BLaER1 (cell line): ENCODE data around the gene HNRNPU.
"Not testable (repeated sequence)": the region's sequence is repeated elsewhere in the genome, so short reads cannot be mapped to it uniquely, and the experiment has no call there.

Source experiments
- H3K27ac ChIP-seq: shearing (Covaris generic); formaldehyde crosslinking; 2 replicates; pipeline ENCODE4 v1.8.1; 2022
- H3K27me3 ChIP-seq: shearing (Covaris generic); formaldehyde crosslinking; 2 replicates; pipeline ENCODE4 v1.8.1; 2022
- H3K36me3 ChIP-seq: shearing (Covaris generic); formaldehyde crosslinking; 2 replicates; pipeline ENCODE4 v1.8.1; 2022
- H3K4me1 ChIP-seq: shearing (Covaris generic); formaldehyde crosslinking; 2 replicates; pipeline ENCODE4 v1.8.1; 2022
- H3K4me2 ChIP-seq: shearing (Covaris generic); formaldehyde crosslinking; 2 replicates; pipeline ENCODE4 v1.8.1; 2022
- H3K4me3 ChIP-seq: shearing (Covaris generic); formaldehyde crosslinking; 2 replicates; pipeline ENCODE4 v1.8.1; 2022
- H3K9ac ChIP-seq: shearing (Covaris generic); formaldehyde crosslinking; 2 replicates; pipeline ENCODE4 v1.8.1; 2022
- H3K9me3 ChIP-seq: shearing (Covaris generic); formaldehyde crosslinking; 2 replicates; pipeline ENCODE4 v1.8.1; 2022
- H4K20me1 ChIP-seq: shearing (Covaris generic); formaldehyde crosslinking; 2 replicates; pipeline ENCODE4 v1.8.1; 2022
- Cebpa-rat ChIP-seq: shearing (Covaris generic); IDR thresholded peaks from 2 replicates; pipeline ENCODE4 v1.8.1; 2022

Gene HNRNPU

DNA sequence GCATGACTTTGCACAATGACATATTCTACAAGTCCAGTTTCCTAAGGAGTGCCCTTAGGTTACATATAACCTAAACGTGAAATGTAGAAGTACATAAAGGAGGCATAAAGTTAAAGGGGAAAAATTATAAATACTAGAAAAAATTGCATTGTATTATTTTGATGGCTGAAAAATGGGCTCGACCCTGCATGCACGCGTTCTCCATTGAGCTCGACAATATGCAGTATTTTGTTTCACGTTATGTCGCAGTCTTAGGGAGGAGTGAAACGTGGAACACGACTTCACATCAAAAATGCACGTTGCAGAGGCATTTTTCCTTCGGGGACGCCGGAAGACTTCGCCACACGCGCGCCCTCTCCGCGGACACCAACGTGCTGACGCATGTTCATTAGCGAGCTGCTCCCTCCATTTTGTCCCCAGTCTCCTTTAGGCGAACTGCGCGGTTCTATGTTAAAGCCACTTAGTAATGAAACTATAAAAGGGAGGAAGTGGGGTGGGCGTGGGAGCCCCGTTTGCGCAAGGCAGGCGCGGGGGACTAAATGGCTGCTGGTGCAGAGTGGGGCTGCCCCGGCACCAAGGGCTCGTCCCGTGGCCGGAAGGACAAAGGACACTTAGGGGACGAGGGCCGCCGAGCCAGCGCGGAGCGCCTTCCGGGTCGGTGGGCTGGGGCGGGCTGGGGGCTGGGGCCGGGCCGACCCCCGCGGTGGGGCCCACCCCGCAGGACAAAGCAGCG, 29.6 kb downstream of the HNRNPU start:
- Histone ChIP-seq H4K20me1 (peaks cover 27% of the 10 kb centered on the region), H3K27me3 (no peaks in the 10 kb centered on the region), H3K9ac (peak overlapping the region; percentile 98), H3K4me3 (peak overlapping the region; percentile 82), H3K9me3 (no peaks in the 10 kb centered on the region), H3K27ac (peak overlapping the region; percentile 99), H3K4me1 (peaks cover 60% of the 10 kb centered on the region), H3K36me3 (peaks cover 13% of the 10 kb centered on the region; the same call in 1 of the 2 replicates), H3K4me2 (peak overlapping the region; percentile 85)
- TF ChIP-seq Cebpa-rat: peak; percentile 81; the same call in 1 of the 2 replicates

DNA sequence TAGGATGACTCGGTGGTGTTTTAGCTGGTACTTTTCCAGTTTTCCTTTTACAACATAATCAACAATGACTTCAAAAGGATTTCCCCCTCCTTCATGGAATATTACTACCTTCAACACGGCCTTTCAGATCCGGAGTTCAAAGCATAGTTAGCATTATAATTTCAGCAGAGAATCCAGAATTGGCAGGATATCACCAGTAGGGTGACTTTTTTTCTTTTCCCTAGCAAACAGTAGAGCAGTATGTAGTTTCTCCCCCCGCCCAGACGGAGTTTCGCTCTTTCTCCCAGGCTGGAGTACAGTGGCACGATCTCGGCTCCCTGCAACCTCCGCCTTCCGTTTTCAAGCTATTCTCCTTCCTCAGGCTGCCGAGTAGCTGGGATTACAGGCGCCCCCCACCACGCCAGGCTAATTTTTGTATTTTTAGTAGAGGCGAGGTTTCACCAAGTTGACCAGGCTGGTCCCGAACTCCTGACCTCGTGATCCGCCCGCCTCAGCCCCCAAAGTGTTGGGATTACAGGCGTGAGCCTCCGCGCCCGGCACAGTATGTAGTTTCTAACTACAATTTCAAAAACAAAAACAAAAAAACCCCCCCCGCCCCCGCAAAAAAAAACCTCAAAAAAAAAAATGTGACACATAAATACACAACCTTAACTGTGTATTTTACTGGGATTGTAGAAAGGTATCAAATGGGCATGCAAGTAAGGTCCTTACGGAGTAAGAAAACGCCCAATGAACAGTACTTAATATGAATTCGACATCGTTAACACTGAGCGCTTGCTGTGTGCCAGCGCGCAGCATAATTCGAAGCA, 30.4 kb downstream of the HNRNPU start:
- H3K4me1 ChIP-seq: peaks cover 55% of the 10 kb centered on the region
- peaks cover 19% of the 10 kb centered on the region; the same call in 1 of the 2 replicates for H4K20me1 ChIP-seq
- H3K27me3 ChIP-seq: no peaks in the 10 kb centered on the region
- peak overlapping the region; percentile 98 for H3K9ac ChIP-seq
- H3K4me2 ChIP-seq: peak overlapping the region; percentile 85
- H3K9me3 ChIP-seq: 0 out of 2 replicates have a peak, but pooled peaks cover 2% of the 10 kb centered on the region
- peak overlapping the region; percentile 99 for H3K27ac ChIP-seq
- no peak for TF ChIP-seq Cebpa-rat
- H3K4me3 ChIP-seq: peak overlapping the region; percentile 82
- peaks cover 5% of the 10 kb centered on the region; the same call in 1 of the 2 replicates for H3K36me3 ChIP-seq

GRCh38 chr1:244833260-244833659, 31.1 kb downstream of the HNRNPU start:
- peak overlapping the region; percentile 98 for H3K9ac ChIP-seq
- H3K9me3 ChIP-seq, H3K36me3 ChIP-seq, H3K27me3 ChIP-seq: not testable (repeated sequence)
- peaks cover 54% of the 10 kb centered on the region for H3K4me1 ChIP-seq
- peak overlapping the region; percentile 85 for H3K4me2 ChIP-seq
- H3K27ac ChIP-seq: peak overlapping the region; percentile 99
- peaks cover 12% of the 10 kb centered on the region; the same call in 1 of the 2 replicates for H4K20me1 ChIP-seq
- peak overlapping the region; percentile 82 for H3K4me3 ChIP-seq

- H4K20me1 ChIP-seq: no peaks in the 10 kb centered on the region
- no peak overlapping the region for H3K9ac ChIP-seq
- H3K36me3 ChIP-seq: no peaks in the 10 kb centered on the region
- H3K4me1 ChIP-seq: peaks cover 34% of the 10 kb centered on the region
- H3K27ac ChIP-seq: no peak overlapping the region
- no peak overlapping the region for H3K4me3 ChIP-seq
- no peak for TF ChIP-seq Cebpa-rat
- H3K9me3 ChIP-seq: 0 out of 2 replicates have a peak, but pooled peaks cover 2% of the 10 kb centered on the region
- no peak overlapping the region for H3K4me2 ChIP-seq
- H3K27me3 ChIP-seq: no peaks in the 10 kb centered on the region
Observed at GRCh38 chr1:244830639-244831038, 33.7 kb downstream of the HNRNPU start.

- H3K4me2 ChIP-seq: no peak overlapping the region
- TF ChIP-seq Cebpa-rat: no peak
- no peak overlapping the region for H3K4me3 ChIP-seq
- 0 out of 2 replicates have a peak, but pooled peaks cover 2% of the 10 kb centered on the region for H3K9me3 ChIP-seq
- no peaks in the 10 kb centered on the region for H3K36me3 ChIP-seq
- no peaks in the 10 kb centered on the region for H3K27me3 ChIP-seq
- H3K4me1 ChIP-seq: peaks cover 18% of the 10 kb centered on the region
- H3K27ac ChIP-seq: no peak overlapping the region
- H4K20me1 ChIP-seq: no peaks in the 10 kb centered on the region
- no peak overlapping the region for H3K9ac ChIP-seq
Observed at GRCh38 chr1:244826712-244827111, 37.6 kb downstream of the HNRNPU start.

- H3K9me3 ChIP-seq: no peaks in the 10 kb centered on the region
- H3K27me3 ChIP-seq: no peaks in the 10 kb centered on the region
- no peaks in the 10 kb centered on the region for H4K20me1 ChIP-seq
- H3K36me3 ChIP-seq: no peaks in the 10 kb centered on the region
- no peak overlapping the region for H3K4me3 ChIP-seq
- TF ChIP-seq Cebpa-rat: peak; percentile 38; the same call in 1 of the 2 replicates
- no peak overlapping the region for H3K4me2 ChIP-seq
- H3K4me1 ChIP-seq: no peaks in the 10 kb centered on the region
- H3K27ac ChIP-seq: no peak overlapping the region
- H3K9ac ChIP-seq: no peak overlapping the region
Observed at GRCh38 chr1:244822878-244823277, 41.5 kb downstream of the HNRNPU start.

DNA sequence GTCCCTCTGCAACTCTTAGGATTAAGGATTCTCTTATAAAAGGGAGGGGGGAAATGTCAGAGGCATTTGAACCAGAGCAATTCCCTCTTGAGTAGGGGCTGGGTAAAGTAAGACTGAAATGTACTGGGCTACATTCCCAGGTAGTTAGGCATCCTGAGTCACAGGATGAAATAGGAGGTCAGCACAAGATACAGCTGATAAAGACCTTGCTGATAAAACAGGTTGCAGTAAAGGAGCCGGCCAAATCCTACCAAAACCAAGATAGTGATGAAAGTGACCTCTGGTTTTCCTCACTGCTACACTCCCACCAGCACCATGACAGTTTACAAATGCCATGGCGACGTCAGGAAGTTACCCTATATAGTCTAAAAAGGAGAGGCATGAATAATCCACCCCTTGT, 43.2 kb downstream of the HNRNPU start:
- H3K4me3 ChIP-seq: no peak overlapping the region
- TF ChIP-seq Cebpa-rat: no peak

DNA sequence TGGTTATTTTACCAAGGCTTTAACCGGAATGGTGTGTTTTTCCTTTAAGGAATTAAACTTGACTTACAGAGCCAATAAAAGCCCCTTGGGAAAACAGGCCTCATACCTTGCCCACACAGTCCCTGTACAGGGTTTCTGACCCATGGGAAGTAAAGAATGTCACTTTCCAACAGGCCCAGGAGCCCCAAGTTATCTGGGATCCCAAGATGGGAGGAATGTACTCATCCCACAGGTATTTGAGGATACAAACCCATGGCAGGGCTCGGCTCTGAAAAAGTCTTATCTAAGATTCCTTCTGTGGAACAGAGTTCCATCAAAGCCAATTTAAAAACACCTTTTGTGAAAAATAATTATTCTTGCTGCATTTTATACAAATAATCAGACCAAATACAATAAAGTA, 44.2 kb downstream of the HNRNPU start:
- Histone ChIP-seq H3K27ac (no peak overlapping the region), H3K4me2 (no peak overlapping the region), H3K4me3 (no peak overlapping the region)

More for the DNA sequence above, 43.2 kb downstream of the HNRNPU start:
- Histone ChIP-seq H3K4me2 (no peak overlapping the region), H3K9me3 (no peaks in the 10 kb centered on the region), H4K20me1 (no peaks in the 10 kb centered on the region), H3K9ac (no peak overlapping the region), H3K36me3 (no peaks in the 10 kb centered on the region), H3K27me3 (no peaks in the 10 kb centered on the region), H3K4me1 (no peaks in the 10 kb centered on the region), H3K27ac (no peak overlapping the region)

DNA sequence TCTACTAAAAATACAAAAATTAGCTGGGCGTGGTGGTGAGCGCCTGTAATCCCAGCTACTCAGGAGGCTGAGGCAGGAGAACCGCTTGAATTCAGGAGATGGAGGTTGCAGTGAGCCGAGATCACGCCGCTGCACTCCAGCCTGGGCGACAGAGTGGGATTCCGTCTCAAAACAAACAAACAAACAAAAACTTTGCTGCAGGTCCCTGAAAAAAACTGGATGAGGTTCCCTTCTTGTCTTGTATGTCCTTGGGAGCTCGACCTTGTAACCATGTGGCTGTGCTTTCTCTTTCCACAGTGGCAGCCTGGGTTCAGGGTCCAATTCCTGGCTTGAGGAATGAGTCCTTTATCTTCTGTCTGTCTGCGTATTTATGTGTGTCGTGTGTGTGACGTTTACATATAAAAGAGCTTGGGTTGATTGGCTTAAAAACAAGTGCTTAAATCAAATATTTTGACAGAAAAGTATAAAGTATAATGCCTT, 46.9 kb downstream of the HNRNPU start:
- H4K20me1 ChIP-seq: no peaks in the 10 kb centered on the region
- peaks cover 14% of the 10 kb centered on the region for H3K4me1 ChIP-seq
- H3K9ac ChIP-seq: no peak overlapping the region
- H3K9me3 ChIP-seq: no peaks in the 10 kb centered on the region
- H3K36me3 ChIP-seq: no peaks in the 10 kb centered on the region
- H3K4me3 ChIP-seq: no peak overlapping the region
- TF ChIP-seq Cebpa-rat: no peak
- no peak overlapping the region for H3K4me2 ChIP-seq
- no peak overlapping the region for H3K27ac ChIP-seq
- no peaks in the 10 kb centered on the region; the same call in 1 of the 2 replicates for H3K27me3 ChIP-seq

More for the DNA sequence above, 44.2 kb downstream of the HNRNPU start:
- Histone ChIP-seq H3K9me3 (no peaks in the 10 kb centered on the region), H4K20me1 (no peaks in the 10 kb centered on the region), H3K36me3 (no peaks in the 10 kb centered on the region), H3K27me3 (no peaks in the 10 kb centered on the region; the same call in 1 of the 2 replicates), H3K4me1 (peaks cover 8% of the 10 kb centered on the region), H3K9ac (no peak overlapping the region)
- TF ChIP-seq Cebpa-rat: no peak
